ENCODE measurements around the gene ARHGAP10.

The ARHGAP10 gene

DNA sequence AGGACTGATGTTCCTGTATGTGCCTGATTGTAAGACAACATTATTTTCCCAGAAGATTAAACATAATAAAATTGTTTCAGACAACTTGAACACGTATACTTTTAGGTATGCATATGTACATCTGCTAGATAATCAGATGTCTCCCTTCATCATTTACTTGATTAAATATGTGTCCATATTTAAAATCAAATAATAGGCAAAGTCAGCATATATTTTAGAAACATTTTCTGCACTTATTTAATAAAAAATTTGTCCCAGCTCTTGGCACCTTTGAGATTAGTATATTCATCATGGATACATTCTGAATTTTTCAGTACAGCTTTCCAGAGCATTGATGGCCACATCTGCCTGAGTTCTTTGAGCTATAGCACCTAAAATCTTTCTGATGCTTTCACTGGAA is 106.0 kb downstream of the ARHGAP10 start:
- H3K4me3 ChIP-seq (ENCODE audit: low read length), result no peak overlapping the region
- DNase-seq (ENCODE audit: low read depth, low spot score), result no peak

DNA sequence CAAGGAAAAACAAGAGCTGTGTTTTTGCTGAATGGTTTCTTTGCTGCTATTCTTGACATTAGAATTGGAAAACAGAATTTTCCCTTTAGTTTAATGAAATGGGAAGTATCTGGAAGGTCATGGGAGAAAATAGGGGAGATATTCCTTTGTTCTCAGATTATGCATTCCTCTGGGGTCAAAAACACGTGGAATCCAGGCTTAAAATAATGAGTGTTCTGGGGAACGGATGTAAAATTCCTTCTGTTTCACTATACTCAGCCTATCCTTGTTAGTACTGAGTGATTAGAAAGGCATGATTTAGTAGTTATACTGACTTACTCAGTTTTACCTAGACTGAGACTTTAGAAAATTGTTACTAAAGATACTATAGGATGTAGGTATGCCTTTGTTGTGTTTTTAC is 107.3 kb downstream of the ARHGAP10 start:
- H3K4me3 ChIP-seq (ENCODE audit: low read length), result no peak overlapping the region
- DNase-seq (ENCODE audit: low read depth, low spot score), result no peak

DNA sequence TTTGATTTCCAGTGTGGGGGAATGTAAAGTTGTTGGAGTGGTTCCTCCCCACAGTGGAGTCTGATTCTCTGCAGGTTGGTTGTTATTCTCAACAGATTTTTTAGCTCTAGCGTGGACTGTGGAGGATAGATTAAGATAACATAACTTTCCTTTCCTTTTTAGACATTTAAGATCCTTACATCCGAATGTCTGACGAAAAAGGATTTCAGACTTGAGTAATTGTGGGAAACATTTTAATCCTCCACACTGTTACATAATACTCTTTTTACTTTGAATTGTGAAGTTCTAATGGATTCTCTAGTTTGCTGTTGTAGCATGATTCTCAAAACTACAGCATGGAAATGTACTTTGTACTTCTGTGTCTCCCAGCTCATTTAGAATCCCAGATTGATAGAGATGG is 107.8 kb downstream of the ARHGAP10 start:
- H3K4me3 ChIP-seq (ENCODE audit: low read length), result no peak overlapping the region
- DNase-seq (ENCODE audit: low read depth, low spot score), result no peak

DNA sequence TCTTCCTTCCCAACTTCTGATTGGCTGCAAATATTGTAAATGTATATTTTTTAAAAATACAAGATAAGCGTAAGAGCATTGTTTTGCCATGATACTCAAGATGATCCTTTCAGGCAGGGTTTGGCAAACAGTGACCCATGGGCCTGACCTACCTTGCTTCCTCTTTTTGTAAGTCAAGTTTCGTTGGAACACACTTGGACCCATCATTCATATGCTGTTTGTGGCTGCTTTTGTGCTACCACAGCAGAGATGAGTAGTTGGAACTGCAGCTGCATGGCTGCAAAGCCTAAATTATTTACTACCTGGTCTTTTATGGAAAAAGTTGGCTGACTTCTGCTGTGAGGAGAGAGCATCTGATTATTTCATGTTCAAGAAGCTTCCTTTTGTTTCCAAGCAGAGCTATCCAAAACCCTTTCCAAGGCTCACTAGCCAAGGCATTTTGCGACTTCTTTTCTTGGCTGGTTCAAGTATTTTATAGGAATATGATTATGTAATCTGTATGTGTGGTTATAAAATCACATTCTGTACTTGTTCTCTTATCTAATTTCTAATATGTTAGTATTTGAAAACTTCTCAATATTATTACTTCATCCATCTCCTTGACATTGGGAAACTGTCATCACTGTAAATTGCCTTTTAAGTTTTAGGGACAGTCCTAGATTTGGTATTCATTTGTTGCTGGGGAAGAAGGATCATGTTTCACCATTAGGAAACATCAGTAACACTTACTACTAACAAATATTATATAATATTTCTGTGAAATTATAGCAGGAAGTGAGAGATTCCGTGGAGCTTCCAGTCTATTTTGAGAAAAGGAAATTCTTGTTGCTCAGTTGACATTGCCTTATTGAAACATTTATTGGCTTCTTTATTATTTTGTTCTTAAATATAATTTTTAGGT is 109.2 kb downstream of the ARHGAP10 start:
- DNase-seq (ENCODE audit: low read depth, low spot score), result no peak
- no peak overlapping the region for H3K4me3 ChIP-seq (ENCODE audit: low read length)

DNA sequence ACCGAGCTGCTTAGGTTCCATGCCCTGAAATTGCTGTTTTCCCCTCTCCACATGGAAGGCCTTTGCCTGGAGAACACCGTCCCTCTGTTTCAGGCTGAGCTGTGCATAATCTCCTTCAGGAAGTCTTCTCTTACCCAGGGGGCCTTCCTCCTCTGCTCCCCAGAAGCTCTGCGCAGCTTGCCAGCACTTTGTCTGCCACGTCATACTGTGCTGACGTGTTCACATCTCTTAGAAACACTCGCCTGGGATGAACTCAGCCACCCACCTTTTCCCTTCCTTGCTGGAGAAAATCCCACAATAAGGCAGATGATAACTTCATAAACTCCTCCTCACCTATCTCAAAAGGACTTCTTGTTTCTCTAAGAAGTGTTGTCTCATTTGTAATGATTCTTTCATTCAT is 110.7 kb downstream of the ARHGAP10 start:
- DNase-seq (ENCODE audit: low read depth, low spot score), result no peak
- H3K4me3 ChIP-seq (ENCODE audit: low read length), result no peak overlapping the region

DNA sequence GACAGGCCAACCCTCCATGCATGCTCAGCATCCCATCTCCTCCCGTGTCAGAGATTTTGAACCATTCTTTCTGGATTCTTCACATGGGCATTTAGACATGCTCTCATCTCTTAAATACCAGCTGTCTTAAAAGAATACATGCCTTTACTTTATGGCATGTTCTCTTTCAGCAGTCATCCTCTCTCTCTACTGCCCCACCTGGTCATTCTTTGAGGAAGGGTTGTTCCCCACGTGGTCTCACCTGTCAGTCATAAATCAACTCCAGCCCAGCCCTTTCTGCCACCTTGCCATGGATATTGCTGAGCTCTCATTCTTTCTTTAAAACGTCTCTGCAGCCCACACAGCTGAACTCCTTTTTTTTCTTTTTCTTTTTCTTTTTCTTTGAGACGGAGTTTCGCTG is 111.3 kb downstream of the ARHGAP10 start:
- no peak overlapping the region for H3K4me3 ChIP-seq (ENCODE audit: low read length)
- DNase-seq (ENCODE audit: low read depth, low spot score), result peak; percentile 61

DNA sequence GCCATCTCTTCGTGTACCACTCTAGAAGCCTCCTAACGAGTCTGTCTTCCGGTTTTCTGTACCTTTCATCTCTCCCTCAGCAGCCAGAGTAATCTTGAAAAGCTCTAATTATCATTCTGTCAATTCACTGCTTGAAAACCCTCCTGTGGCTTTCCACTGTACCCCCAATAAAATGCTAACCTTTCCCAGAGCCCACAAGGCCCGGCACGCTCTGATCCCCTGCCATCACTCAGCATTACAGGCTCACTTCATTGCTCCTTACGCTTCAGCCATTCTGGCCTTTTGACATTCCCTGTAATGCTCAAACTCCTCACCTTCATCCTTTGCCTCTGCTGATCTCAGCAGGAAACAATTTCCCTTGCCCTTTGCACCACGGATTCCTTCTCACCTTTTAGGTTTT is 112.9 kb downstream of the ARHGAP10 start:
- DNase-seq (ENCODE audit: low read depth, low spot score), result peak; percentile 38
- H3K4me3 ChIP-seq (ENCODE audit: low read length), result no peak overlapping the region

DNA sequence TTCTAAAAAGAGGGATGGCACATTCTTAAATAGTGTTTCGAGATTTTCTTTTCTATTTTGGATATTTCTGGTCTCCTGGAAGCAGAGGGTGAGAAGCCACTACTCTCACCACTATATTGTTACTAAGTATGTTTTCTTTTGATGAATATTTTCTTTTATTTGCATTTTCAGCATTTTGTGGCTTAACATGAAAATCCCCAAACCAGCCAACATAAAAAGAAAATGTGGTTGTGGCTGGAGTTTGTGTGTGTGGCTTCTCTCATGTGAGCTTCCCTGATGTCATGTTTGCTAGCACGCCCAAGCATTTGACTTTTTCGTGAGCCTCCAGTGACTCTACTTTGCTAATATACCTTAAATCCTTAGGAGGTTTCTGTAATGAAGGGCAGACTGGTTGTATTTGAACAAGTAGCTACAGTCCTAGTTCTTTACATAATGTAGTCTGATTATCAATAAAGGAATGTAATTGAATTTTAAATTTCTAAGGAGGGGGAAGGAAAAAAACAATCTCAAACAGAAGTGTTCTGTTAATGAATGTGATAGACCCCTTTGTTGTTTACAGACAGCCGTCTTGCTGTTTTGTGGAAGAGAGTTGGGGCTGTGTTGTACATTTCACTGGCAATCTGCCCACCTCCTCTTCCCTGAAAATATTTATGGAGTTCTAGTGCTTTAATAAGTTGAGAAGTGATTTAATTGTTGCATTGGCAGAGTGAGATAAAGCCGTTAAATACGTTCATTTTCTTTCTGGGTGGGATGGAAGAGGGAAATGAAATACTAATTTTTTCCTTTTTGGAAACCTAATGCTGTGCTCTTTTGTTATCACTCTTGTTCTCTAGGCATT is 114.6 kb downstream of the ARHGAP10 start:
- peak; percentile 68 for DNase-seq (ENCODE audit: low read depth, low spot score)
- H3K4me3 ChIP-seq (ENCODE audit: low read length), result no peak overlapping the region

DNA sequence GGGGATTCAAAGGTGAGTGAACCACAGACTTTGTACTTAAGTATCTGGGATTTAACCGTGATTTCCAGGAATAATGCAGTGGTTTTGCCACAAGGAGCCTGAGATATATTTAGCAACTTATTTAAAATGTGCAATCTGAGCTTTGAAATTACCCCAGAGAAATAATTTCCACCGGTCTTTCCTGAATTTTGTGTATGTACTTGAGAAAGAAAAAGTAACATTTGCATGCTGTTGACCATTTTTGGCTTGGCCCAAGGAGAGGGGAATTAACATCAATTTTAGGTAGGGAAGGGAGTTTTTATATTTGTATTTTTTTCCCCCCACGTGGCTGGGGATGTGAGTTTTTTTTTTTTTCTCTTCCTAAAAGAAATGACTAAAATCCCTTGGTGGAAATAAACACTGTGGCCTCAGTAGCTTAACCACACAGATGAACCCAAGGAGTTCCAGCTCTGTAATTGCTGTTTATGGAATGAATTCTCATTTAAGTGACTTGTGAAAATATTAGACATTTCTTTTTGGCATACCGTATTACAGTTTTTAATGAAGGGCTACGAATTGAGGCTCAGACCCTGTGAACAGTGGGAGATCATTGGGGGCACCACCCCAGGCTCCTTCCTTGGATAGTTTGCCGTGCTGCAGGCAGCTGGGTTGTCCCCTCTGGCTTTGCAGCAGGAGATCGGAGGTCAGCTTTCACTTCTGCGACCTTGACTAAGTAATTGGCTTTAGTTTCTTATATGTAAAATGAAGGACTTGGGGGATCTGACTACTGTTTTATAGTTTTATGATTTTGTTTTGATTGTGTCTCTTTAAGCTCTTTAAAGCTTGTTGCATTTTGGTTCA is 116.1 kb downstream of the ARHGAP10 start:
- no peak for DNase-seq (ENCODE audit: low read depth, low spot score)
- no peak overlapping the region for H3K4me3 ChIP-seq (ENCODE audit: low read length)

DNA sequence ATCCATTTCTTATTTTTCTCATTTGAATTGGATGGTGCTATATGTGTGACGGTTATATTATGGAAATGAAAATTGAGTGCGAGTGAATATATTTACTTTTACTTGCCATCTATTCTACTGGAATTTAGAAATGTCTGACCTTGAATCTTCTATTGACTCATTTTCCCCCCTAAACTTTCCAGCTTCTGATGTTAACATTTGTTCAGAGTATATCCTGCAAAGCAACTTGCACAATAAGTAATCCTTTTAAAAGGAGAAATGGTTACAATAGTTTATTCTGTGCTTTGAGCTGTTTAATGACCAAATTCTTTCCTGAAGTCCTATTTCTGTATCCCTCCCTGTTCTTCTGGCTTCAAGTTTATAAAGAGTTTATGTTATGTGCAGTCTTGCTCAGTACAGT is 116.7 kb downstream of the ARHGAP10 start:
- H3K4me3 ChIP-seq (ENCODE audit: low read length), result no peak overlapping the region
- no peak for DNase-seq (ENCODE audit: low read depth, low spot score)

DNA sequence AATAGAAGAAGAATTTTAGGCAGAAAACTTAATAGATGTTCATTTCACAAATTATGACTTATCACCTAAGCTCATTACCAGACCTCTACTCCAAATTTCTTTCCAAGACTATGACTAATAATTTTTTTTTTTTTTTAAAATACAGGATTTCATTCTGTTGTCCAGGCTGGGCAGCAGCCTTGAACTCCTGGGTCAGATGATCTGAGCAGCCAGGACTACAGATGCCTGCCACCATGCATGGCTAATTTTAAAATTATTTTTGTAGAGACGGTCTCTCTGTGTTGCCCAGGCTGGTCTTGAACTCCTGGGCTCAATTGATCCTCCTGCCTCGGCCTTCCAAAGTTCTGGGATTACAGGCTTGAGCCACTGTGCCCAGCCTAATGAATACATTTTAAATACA is 119.2 kb downstream of the ARHGAP10 start:
- no peak for DNase-seq (ENCODE audit: low read depth, low spot score)
- H3K4me3 ChIP-seq (ENCODE audit: low read length), result no peak overlapping the region

DNA sequence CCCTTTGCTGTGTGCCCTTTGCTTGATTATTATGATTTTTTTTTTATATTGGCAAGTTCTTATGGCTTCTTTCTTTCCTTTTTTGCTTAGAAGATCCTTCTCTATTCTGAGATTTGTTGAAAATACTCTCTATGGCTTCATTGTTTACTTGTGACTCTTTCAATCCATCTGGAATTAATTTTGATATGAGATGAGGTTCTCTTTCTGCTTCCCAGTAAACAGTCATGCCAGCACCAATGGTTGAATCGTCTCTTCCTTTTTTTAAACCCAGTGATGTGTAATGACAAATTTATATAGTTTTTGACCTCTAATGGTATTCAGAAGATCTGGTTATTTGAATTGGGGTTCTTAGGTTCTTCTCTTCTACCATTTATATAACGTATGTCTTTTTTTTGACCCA is 121.8 kb downstream of the ARHGAP10 start:
- no peak for DNase-seq (ENCODE audit: low read depth, low spot score)

DNA sequence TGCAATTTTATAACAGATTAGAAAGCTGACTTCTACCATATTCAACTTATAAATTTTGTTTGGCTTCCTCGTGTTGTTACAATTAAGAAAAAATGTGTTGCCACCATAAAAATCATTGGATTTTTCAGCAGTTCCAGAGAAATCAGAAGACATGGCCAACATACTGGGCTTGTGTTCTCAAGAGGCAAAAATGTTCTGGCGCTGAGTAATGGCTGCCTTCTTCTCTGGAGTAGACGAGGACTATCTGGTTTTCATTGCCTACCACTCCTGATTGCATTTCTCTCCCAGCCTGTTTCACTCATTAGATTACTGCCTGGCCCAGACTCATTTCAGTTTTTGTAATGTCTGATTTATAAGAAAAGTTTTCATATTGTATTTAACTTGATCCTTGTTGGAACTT is 122.3 kb downstream of the ARHGAP10 start:
- no peak for DNase-seq (ENCODE audit: low read depth, low spot score)
- H3K4me3 ChIP-seq (ENCODE audit: low read length), result no peak overlapping the region

More for the DNA sequence above, 121.8 kb downstream of the ARHGAP10 start:
- H3K4me3 ChIP-seq (ENCODE audit: low read length), result no peak overlapping the region

DNA sequence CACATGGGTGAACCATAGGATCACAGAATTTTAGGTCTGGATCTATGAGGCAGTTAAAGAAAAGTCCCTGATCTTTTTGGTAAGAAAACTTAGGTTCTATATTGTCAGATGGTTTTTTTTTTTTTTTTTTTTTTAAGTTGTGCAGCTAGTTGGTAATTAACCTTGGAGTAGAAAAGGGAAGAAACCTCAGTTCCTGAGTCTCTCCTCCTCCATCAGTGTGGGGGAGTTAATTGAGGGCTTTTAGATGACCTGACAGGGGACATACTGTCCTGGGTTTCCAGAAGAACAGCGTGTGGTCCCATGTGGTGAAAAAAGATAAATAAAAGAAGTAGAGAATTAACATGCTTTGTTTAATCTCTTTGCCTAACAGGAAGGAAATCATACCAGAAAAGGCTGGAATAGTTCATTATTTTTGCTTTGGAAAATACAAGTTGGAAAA is 123.7 kb downstream of the ARHGAP10 start:
- no peak for DNase-seq (ENCODE audit: low read depth, low spot score)
- H3K4me3 ChIP-seq (ENCODE audit: low read length), result no peak overlapping the region

DNA sequence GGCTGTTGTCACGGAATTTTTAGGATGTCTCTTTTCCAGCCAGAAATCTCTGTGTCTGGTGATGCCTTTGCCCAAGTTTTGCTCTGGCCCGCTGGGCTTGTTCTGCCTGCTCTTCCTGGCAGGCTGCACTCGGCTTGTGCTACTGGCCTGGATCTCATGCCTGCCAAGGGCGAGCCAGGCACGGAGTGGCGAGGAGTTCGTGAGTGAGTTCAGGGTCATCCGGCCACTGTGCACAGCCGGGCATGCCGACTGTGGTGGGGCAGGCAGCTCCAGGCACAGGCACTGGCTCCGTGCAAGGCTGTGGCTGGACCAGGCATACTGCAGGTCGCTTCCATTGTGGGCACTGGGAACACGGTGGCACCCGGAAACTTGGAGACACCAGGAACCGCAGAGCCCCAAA is 129.1 kb downstream of the ARHGAP10 start:
- H3K4me3 ChIP-seq (ENCODE audit: low read length), result no peak overlapping the region
- no peak for DNase-seq (ENCODE audit: low read depth, low spot score)

DNA sequence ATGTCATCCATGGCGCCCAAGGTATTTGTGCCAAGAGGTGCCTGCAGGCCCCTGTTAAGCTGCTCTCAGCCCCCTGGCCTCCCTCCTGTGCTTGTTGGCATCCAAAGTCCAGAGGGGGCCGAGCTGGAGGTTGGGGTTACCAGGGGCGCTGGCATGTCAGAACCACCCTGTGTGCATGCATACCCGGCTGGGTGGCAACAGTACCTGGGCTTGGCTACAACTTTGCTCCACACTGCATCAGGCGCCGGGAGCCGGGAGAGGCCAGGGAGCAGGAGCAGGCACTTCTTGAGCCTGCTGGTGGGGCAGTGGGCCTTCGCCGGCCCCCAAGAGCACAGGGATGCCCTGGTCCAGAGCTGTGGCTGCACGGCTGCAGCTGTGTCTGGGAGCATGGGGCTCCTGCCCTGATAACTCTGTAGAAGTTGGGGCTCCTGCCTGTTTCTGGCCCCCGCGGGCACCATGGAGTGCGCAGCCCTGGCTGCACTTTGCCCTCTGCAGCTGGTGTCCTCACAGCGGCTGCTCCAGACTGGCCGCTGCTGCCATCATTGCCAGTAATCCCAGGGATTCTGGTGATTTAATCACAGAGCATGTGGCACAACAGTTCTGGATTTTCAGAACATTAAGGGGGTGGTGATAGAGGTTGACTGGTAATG is 130.3 kb downstream of the ARHGAP10 start:
- no peak overlapping the region for H3K4me3 ChIP-seq (ENCODE audit: low read length)
- no peak for DNase-seq (ENCODE audit: low read depth, low spot score)

DNA sequence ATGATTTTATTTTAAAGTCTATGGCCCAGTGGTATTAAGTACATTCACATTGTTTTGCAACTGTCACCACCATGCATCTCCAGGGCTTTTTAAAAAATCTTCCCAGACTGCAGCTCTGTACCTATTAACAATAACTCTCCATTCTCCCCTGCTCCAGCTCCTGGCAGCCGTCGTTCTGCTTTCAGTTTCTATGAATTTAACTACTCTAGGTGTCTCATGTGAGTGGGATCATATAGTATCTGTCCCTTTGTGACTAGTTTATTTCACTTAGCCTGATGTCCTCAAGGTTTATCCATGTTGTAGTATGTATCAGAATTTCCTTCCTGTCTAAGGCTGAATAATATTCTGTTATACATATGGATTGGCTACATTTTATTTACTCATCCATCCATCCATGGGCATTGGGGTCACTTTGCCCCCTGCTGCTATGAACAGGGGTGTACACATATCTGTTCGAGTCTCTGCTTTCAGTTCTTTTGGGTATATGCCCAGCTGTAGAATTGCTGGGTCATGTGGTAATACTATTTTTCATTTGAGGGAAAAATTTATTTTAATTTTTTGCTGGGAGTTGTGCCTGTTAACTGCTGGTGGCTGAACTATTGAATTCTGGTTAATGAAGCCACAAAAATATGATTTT is 131.3 kb downstream of the ARHGAP10 start:
- no peak overlapping the region for H3K4me3 ChIP-seq (ENCODE audit: low read length)
- DNase-seq (ENCODE audit: low read depth, low spot score), result no peak

DNA sequence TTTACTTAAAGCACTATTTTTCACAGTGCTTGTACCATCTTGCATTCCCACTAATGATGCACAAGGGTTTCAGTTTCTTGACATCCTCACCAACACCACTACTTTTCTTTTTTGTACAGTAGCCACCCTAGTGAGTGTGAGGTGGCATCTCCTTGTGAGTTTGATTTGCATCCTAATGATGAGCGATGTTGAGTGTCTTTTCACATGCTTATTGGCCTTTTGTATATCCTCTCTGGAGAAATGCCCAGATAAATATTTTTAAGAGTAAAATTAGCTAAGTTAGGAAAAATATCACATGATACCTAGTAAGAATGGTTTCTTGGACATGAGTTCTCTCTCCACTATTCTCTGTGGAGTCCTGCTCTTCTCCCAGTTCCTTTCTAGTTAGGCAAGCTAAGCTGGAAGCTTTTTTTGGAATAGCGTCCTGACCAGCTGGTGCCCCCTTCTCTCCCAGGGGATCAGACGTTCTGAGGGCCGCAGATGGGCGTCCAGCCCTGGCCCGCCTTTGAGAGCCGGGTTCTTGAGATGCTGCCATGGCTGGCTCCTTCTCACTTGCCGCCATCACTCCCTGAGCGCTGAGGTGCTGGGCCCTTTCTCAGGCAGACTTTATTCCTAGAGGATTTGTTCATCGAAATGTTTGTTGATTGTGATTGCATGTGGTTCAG is 132.1 kb downstream of the ARHGAP10 start:
- no peak overlapping the region for H3K4me3 ChIP-seq (ENCODE audit: low read length)
- DNase-seq (ENCODE audit: low read depth, low spot score), result no peak
